HG02981 (cell line): Measurements from ENCODE around the gene PRAMEF20.
"Not testable (repeated sequence)": the region's sequence is repeated elsewhere in the genome, so short reads cannot be mapped to it uniquely, and the experiment has no call there.

Experiments used
- ATAC-seq: cut with Tn5 transposase; IDR thresholded peaks from one replicate; pipeline ENCODE4 v1.9.1; 2021; ENCODE audit warnings: mild to moderate bottlenecking, moderate library complexity; ENCODE audit not compliant: unreplicated experiment

PRAMEF20 gene

GRCh38 chr1:13410150-13410549 is at the start of gene PRAMEF20:
TSS of gene PRAMEF20 (plus strand) at chr1:13410450. CDS start at chr1:13416355, 5,905 bp downstream.
- not testable (repeated sequence) for ATAC-seq

GRCh38 chr1:13362364-13362763 is 47.9 kb upstream of the PRAMEF20 start:
- not testable (repeated sequence) for ATAC-seq

GRCh38 chr1:13364928-13365327 is 45.3 kb upstream of the PRAMEF20 start:
- not testable (repeated sequence) for ATAC-seq

GRCh38 chr1:13366536-13366935 is 43.7 kb upstream of the PRAMEF20 start:
- not testable (repeated sequence) for ATAC-seq

GRCh38 chr1:13368544-13368943 is 41.7 kb upstream of the PRAMEF20 start:
- ATAC-seq, result not testable (repeated sequence)

- ATAC-seq, result not testable (repeated sequence)
Measured at GRCh38 chr1:13378983-13379382, 31.3 kb upstream of the PRAMEF20 start.

- ATAC-seq, result not testable (repeated sequence)
Measured at GRCh38 chr1:13380380-13380779, 29.9 kb upstream of the PRAMEF20 start.

GRCh38 chr1:13389332-13389731 is 20.9 kb upstream of the PRAMEF20 start, which contains the start of gene PRAMEF17:
TSS of gene PRAMEF17 (plus strand) at chr1:13389632. CDS start at chr1:13389658, 26 bp downstream.
- ATAC-seq, result not testable (repeated sequence)

GRCh38 chr1:13393004-13393403 is 17.2 kb upstream of the PRAMEF20 start:
- ATAC-seq, result not testable (repeated sequence)

- ATAC-seq, result not testable (repeated sequence)
Measured at GRCh38 chr1:13394761-13395160, 15.5 kb upstream of the PRAMEF20 start.

GRCh38 chr1:13395311-13395710 is 14.9 kb upstream of the PRAMEF20 start:
- not testable (repeated sequence) for ATAC-seq

GRCh38 chr1:13407811-13408210 is 2.4 kb upstream of the PRAMEF20 start:
- no peak for ATAC-seq

GRCh38 chr1:13430495-13430894 is 20.2 kb downstream of the PRAMEF20 start:
- ATAC-seq, result no peak

GRCh38 chr1:13432251-13432650 is 22.0 kb downstream of the PRAMEF20 start:
- ATAC-seq, result no peak

- ATAC-seq, result not testable (repeated sequence)
Measured at GRCh38 chr1:13433694-13434358, 23.6 kb downstream of the PRAMEF20 start.

- no peak for ATAC-seq
Measured at GRCh38 chr1:13435458-13435857, 25.2 kb downstream of the PRAMEF20 start.

- ATAC-seq, result not testable (repeated sequence)
Measured at GRCh38 chr1:13439104-13439783, 29.0 kb downstream of the PRAMEF20 start.

GRCh38 chr1:13443335-13443979 is 33.2 kb downstream of the PRAMEF20 start:
- ATAC-seq, result no peak

GRCh38 chr1:13450204-13450603 is 40.0 kb downstream of the PRAMEF20 start:
- ATAC-seq, result no peak

- no peak for ATAC-seq
Measured at GRCh38 chr1:13451399-13451965, 41.2 kb downstream of the PRAMEF20 start.

GRCh38 chr1:13456904-13457532 is 46.8 kb downstream of the PRAMEF20 start:
- no peak for ATAC-seq
